Smooth muscle cell (in vitro differentiated cells): ENCODE data around the gene ABTB1. TPM values are rescaled to one million over a fixed set of nuclear protein-coding genes. Genes with fewer than 3 reads are reported as not detected.

ENCODE experiments used
- DNase-seq: peaks from one replicate; lab custom pipeline; 2025; ENCODE audit not compliant: unreplicated experiment; lab: John Stamatoyannopoulos, UW
- H2AFZ ChIP-seq: fragments of 200-600 bp; sonication (generic); 2 replicates; pipeline ENCODE4 v1.6.0; 2016; ENCODE audit warnings: antibody characterized with exemption, low read depth, mild to moderate bottlenecking
- H3F3A ChIP-seq: fragments of 200-600 bp; sonication (generic); 2 replicates; pipeline ENCODE4 v1.6.0; 2017; ENCODE audit warnings: antibody characterized with exemption, low read depth
- H3K27ac ChIP-seq: fragments of 200-600 bp; sonication (generic); 2 replicates; pipeline ENCODE4 v1.5.1; 2016; ENCODE audit warnings: low read depth, mild to moderate bottlenecking
- H3K27me3 ChIP-seq: fragments of 200-600 bp; sonication (generic); 2 replicates; pipeline ENCODE4 v1.6.1; 2016; ENCODE audit warnings: low read depth, mild to moderate bottlenecking
- H3K36me3 ChIP-seq: fragments of 200-600 bp; sonication (generic); 2 replicates; pipeline ENCODE4 v1.5.1; 2016; ENCODE audit warnings: low read depth
- H3K4me1 ChIP-seq: fragments of 200-600 bp; sonication (generic); 2 replicates; pipeline ENCODE4 v1.5.1; 2016; ENCODE audit warnings: low read depth
- H3K4me2 ChIP-seq: fragments of 200-600 bp; sonication (generic); 2 replicates; pipeline ENCODE4 v1.6.0; 2016; ENCODE audit warnings: mild to moderate bottlenecking
- H3K4me3 ChIP-seq: fragments of 200-600 bp; sonication (generic); 2 replicates; pipeline ENCODE4 v1.5.1; 2016; ENCODE audit warnings: mild to moderate bottlenecking
- H3K79me2 ChIP-seq: fragments of 200-600 bp; sonication (generic); 2 replicates; pipeline ENCODE4 v1.6.0; 2016; ENCODE audit warnings: low read depth, mild to moderate bottlenecking
- H3K9ac ChIP-seq: fragments of 200-600 bp; sonication (generic); 2 replicates; pipeline ENCODE4 v1.6.0; 2016; ENCODE audit warnings: low read depth
- H3K9me3 ChIP-seq: fragments of 200-600 bp; sonication (generic); replicated peaks from 2 replicates; pipeline ENCODE4 v1.5.1; 2016; ENCODE audit warnings: low read depth
- H4K20me1 ChIP-seq: fragments of 200-600 bp; sonication (generic); 2 replicates; pipeline ENCODE4 v1.6.0; 2016; ENCODE audit warnings: low read depth
- CTCF ChIP-seq: fragments of 200-600 bp; sonication (generic); IDR thresholded peaks from 2 replicates; pipeline ENCODE4 v1.5.1; 2017; ENCODE audit warnings: borderline replicate concordance, mild to moderate bottlenecking, antibody characterized with exemption; ENCODE audit not compliant: insufficient read depth, poor library complexity, severe bottlenecking
- WGBS: methylation state at CpG from one replicate; pipeline ENCODE4 v1.1.7; 2016; ENCODE audit warnings: low lambda C conversion rate; 5-methylcytosine and 5-hydroxymethylcytosine counted together
- polyA plus RNA-seq: library from polyadenylated mRNA; unstranded; fragments of >200 nt; fragmentation: Nextera tagmentation; extraction: Ambion mirVana; gene quantifications from 2 replicates; pipeline ENCODE4 v1.2.1, GENCODE V29; 2016
- total RNA-seq: library from RNA; depleted of rRNA; stranded (reverse); fragments of >200 nt; gene quantifications from 2 replicates; pipeline ENCODE4 v1.2.3, GENCODE V29; 2014

Gene ABTB1
- total and polyA plus RNA-seq, 2 experiments from 2014 or later = 2.8 to 17.9 TPM

- Histone ChIP-seq H3K36me3 (no peaks in the 10 kb centered on the region), H3K27ac (no peak overlapping the region), H3K9me3 (no peaks in the 10 kb centered on the region), H3K4me3 (no peak overlapping the region), H3K27me3 (no peaks in the 10 kb centered on the region), H4K20me1 (no peaks in the 10 kb centered on the region), H3K79me2 (no peaks in the 10 kb centered on the region), H3K9ac (no peak overlapping the region), H3K4me2 (no peak overlapping the region), H2AFZ (no peak overlapping the region), H3K4me1 (no peaks in the 10 kb centered on the region), H3F3A (no peaks in the 10 kb centered on the region)
- DNase-seq = no peak
- TF ChIP-seq CTCF = no peak
- WGBS = 85% methylated on average over 8 of the region's 8 CpGs
These were observed 9.8 kb downstream of the ABTB1 start for GRCh38 chr3:127682561-127682960.

GRCh38 chr3:127684871-127685707, 12.3 kb downstream of the ABTB1 start:
- Histone ChIP-seq H3K4me2 (no peak overlapping the region), H3K36me3 (no peaks in the 10 kb centered on the region), H3K27me3 (no peaks in the 10 kb centered on the region), H4K20me1 (no peaks in the 10 kb centered on the region), H3F3A (no peaks in the 10 kb centered on the region), H3K9ac (no peak overlapping the region), H2AFZ (no peak overlapping the region), H3K4me1 (peaks cover 18% of the 10 kb centered on the region), H3K9me3 (no peaks in the 10 kb centered on the region), H3K4me3 (no peak overlapping the region), H3K79me2 (no peaks in the 10 kb centered on the region), H3K27ac (no peak overlapping the region)
- TF ChIP-seq CTCF = no peak
- WGBS = 88% methylated on average over 20 of the region's 22 CpGs
- DNase-seq = no peak

GRCh38 chr3:127685708-127686511, 13.2 kb downstream of the ABTB1 start:
- Histone ChIP-seq H3F3A (no peaks in the 10 kb centered on the region), H3K9me3 (no peaks in the 10 kb centered on the region), H3K79me2 (no peaks in the 10 kb centered on the region), H3K36me3 (no peaks in the 10 kb centered on the region), H3K4me2 (no peak overlapping the region), H3K4me1 (peaks cover 20% of the 10 kb centered on the region), H3K27ac (no peak overlapping the region), H3K4me3 (no peak overlapping the region), H3K9ac (no peak overlapping the region), H3K27me3 (no peaks in the 10 kb centered on the region), H2AFZ (no peak overlapping the region), H4K20me1 (no peaks in the 10 kb centered on the region)
- WGBS = 93% methylated on average over 4 of the region's 4 CpGs
- TF ChIP-seq CTCF = no peak
- no peak for DNase-seq
